Cardiac muscle cell (in vitro differentiated cells and primary cell): ENCODE measurements around the gene TTC22. TPM values are rescaled to one million over a fixed set of nuclear protein-coding genes. Genes with fewer than 3 reads are reported as not detected.

Experiments used
- DNase-seq, 2 donors: peaks; one replicate each; pipeline versions ENCODE4 v3.0.0 to v3.0.0-alpha.2; 2010 to 2017; ENCODE audit warnings: low read depth in 1 of 2, low spot score in 1 of 2
- H3K27ac ChIP-seq: fragments of 200-600 bp; sonication (generic); 2 replicates; pipeline ENCODE4 v1.5.1; 2016
- H3K27me3 ChIP-seq: fragments of 200-600 bp; sonication (generic); 2 replicates; pipeline ENCODE4 v1.6.0; 2016; ENCODE audit warnings: control low read depth
- H3K36me3 ChIP-seq: fragments of 200-600 bp; sonication (generic); 2 replicates; pipeline ENCODE4 v1.5.1; 2016; ENCODE audit warnings: control low read depth
- H3K4me1 ChIP-seq: fragments of 200-600 bp; sonication (generic); 2 replicates; pipeline ENCODE4 v1.8.1; 2017; ENCODE audit warnings: low read depth, mild to moderate bottlenecking, mixed run types
- H3K4me3 ChIP-seq: fragments of 200-600 bp; sonication (generic); 2 replicates; pipeline ENCODE4 v1.5.1; 2016; ENCODE audit warnings: mild to moderate bottlenecking
- H3K9me3 ChIP-seq: fragments of 200-600 bp; sonication (generic); 2 replicates; pipeline ENCODE4 v1.5.1; 2017; ENCODE audit warnings: low read depth, mild to moderate bottlenecking, control low read depth
- polyA plus RNA-seq: library from polyadenylated mRNA; unstranded; fragments of >200 nt; fragmentation: Nextera tagmentation; extraction: Ambion mirVana; gene quantifications from 2 replicates; pipeline ENCODE4 v1.2.1, GENCODE V29; 2016
- total RNA-seq: library from RNA; depleted of rRNA; stranded (reverse); fragments of >200 nt; gene quantifications from 2 replicates; pipeline ENCODE4 v1.2.3, GENCODE V29; 2016
- TF ChIP-seq, protein P1 (sequence below): IDR thresholded peaks from 2 replicates; pipeline ENCODE4 v1.5.1; 2012; ENCODE audit warnings: low read depth, mild to moderate bottlenecking, low read length

Gene TTC22
- 0.04 TPM in 1 of 2 replicates, not detected in the other for total RNA-seq
- not detected in 2 replicates for polyA plus RNA-seq

DNA sequence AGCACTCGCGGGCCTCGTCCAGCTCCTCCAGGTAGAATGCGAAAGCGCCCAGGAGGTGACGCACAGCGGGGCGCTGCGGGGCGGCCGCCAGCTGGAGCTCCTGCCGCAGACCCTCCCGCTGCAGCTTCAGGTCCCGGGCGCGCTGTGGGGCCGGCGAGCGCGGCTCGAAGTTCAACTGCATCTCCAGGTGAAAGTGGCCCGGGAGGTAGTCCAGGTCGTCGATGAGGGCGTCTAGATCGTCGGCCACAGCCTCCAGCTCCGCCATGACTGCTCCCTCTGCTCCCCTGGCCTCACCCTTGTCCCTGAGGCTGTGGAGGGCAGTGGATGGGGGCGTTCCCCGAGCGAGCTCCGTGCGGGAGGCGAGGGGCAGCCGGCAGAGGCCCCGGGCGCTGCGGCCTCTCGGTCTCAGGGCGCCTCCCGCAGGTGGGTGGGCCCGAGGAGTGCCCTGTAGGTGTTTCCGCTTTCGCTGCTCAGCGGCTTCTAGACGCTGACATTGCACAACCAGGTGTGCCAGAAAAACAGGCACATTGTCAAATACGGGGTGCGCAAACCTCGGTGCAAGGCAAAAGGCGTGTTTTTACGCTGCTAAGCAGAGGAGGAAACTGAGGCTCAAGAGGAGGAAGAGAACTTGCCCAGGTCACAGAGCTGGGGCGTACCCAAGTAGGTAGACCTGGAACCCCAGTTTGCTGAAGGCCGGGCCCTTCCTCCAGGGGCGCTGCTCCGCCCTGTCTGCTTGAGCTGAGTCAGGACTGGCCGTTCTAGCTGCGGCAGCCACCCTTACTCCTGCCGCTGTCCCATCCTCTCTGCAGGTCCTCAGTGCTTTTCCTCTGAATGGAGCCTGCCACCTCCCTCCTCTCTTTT is at the start of gene TTC22:
TTC22 (minus strand) TSS at position 425 of the 861 bp plus-strand sequence; CDS start at position 265, 160 bp downstream.
- Histone ChIP-seq H3K27me3 (peaks cover 17% of the 10 kb centered on the region), H3K4me3 (no peak within 1 kb of the TSS), H3K36me3 (no peaks in the 10 kb centered on the region), H3K27ac (no peak within 1 kb of the TSS), H3K9me3 (no peaks in the 10 kb centered on the region), H3K4me1 (no peaks in the 10 kb centered on the region)
- no peak for DNase-seq
- TF ChIP-seq, protein P1, sequence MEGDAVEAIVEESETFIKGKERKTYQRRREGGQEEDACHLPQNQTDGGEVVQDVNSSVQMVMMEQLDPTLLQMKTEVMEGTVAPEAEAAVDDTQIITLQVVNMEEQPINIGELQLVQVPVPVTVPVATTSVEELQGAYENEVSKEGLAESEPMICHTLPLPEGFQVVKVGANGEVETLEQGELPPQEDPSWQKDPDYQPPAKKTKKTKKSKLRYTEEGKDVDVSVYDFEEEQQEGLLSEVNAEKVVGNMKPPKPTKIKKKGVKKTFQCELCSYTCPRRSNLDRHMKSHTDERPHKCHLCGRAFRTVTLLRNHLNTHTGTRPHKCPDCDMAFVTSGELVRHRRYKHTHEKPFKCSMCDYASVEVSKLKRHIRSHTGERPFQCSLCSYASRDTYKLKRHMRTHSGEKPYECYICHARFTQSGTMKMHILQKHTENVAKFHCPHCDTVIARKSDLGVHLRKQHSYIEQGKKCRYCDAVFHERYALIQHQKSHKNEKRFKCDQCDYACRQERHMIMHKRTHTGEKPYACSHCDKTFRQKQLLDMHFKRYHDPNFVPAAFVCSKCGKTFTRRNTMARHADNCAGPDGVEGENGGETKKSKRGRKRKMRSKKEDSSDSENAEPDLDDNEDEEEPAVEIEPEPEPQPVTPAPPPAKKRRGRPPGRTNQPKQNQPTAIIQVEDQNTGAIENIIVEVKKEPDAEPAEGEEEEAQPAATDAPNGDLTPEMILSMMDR = peak; percentile 33

DNA sequence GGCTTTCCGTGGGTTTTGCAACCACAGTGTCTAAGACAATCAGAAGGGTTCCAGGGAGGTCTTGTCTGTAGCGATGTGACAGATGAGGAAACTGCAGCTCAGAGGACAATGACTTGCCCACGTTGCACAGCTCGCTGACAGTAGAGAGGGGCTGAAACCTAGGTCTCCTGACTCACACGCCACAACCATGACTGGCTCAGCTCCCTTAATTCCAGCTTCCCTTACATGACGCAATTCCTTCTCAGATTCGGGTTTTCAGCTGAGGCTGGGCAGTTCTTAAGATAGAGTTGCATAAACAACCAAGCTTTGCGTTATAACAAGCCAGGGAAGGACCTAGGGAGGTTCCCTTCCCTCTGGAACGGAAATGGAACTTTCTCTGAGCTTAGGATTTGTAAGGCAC is 49.6 kb upstream of the TTC22 start:
- TF ChIP-seq, protein P1 = no peak

DNA sequence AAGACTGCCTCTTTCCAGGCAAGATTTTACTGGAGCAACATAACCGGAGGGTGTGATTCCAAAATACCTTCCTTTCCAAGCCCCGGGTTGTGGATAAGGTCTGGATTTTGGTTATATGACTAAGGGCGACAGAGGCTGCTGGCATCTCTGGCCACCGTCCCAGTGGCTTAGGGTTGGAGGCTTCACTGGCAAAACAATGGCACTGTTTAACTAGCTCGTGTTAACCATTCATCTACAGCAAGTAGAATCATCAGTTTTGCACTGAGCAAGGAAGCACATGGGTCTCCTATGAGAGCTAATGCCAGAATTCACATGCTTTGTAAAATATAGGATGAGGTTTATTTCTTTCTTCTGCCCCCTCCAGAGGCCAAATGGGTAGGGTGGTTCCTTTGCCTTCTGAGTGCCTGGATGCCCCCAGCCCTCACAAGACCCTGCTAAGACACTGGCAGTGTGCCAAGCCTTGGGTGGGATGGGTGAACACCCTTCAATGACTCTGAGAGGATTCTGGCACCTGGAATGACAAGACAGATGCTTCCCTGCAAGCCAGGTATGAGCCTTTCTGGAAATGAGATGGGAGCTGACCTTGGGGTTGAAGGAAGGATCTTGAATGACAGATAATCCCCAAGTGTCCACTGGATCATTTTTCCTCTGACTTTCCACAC is 49.1 kb upstream of the TTC22 start:
- DNase-seq = no peak
- peaks cover 40% of the 10 kb centered on the region for H3K36me3 ChIP-seq
- no peak overlapping the region for H3K4me3 ChIP-seq
- TF ChIP-seq, protein P1 = no peak
- H3K27me3 ChIP-seq = no peaks in the 10 kb centered on the region
- no peaks in the 10 kb centered on the region for H3K9me3 ChIP-seq
- H3K4me1 ChIP-seq = no peaks in the 10 kb centered on the region
- H3K27ac ChIP-seq = no peak overlapping the region

More for the DNA sequence above, 49.6 kb upstream of the TTC22 start:
- Histone ChIP-seq H3K36me3 (peaks cover 40% of the 10 kb centered on the region), H3K27ac (no peak overlapping the region), H3K4me1 (no peaks in the 10 kb centered on the region), H3K4me3 (no peak overlapping the region), H3K9me3 (no peaks in the 10 kb centered on the region), H3K27me3 (no peaks in the 10 kb centered on the region)
- DNase-seq = peak in 1 of 2 donors; percentile 98

DNA sequence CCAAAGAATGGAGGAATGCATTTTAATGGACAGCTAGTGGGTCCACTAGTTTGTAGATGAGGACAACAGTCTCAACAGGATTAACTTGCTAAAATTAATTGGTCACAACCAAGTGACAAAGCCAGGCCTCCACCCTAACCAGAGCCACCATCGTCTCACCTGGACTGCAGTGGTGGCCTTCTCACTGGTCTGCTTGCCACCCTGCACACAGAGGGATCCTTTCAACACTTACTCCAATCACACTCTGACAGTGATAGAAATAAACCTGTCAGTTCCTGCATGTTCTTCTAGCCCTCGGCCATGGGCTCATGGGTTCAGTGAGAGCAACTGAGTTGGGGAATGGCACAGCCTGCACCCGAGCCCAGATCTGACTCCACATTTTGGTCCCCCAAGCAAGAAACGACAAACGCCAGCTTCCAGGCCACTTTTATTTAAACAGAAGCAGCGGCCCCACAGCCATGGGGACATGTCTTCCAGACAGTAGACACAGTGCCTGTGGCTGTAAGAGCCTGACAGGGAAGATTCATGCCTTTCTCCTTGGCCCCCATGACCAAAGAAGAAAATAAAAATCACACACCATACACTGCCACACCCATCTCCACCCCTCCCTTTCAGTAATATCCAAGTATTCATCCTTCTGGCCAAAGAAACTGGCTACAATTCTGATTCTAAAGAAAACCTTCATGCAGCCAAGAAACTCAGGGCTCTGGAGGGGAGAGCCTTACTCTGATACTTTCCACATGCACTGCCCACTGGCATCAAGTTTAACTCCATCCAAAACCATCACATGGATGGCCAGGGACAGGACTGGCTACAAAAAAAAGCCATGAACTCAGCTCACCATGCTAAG is 48.3 kb upstream of the TTC22 start:
- Histone ChIP-seq H3K4me3 (no peak overlapping the region), H3K27ac (no peak overlapping the region), H3K4me1 (no peaks in the 10 kb centered on the region), H3K36me3 (peaks cover 40% of the 10 kb centered on the region), H3K27me3 (no peaks in the 10 kb centered on the region), H3K9me3 (no peaks in the 10 kb centered on the region)
- TF ChIP-seq, protein P1 = no peak
- no peak for DNase-seq
